ENCODE results near the gene DCUN1D3. TPM values are rescaled to one million over a fixed set of nuclear protein-coding genes. Genes with fewer than 3 reads are reported as not detected.

Gene DCUN1D3
- total RNA-seq, 1 experiment from 2014 or later = 10.5 TPM

GRCh38 chr16:20920091-20920490, 19.9 kb upstream of the DCUN1D3 start:
- Histone ChIP-seq H3K79me2 (ENCODE audit: low read length) (no peaks in the 10 kb centered on the region), H3K4me2 (ENCODE audit: low read length) (no peak overlapping the region), H3K9ac (ENCODE audit: low read length) (no peak overlapping the region), H3K27me3 (ENCODE audit: low read length) (no peaks in the 10 kb centered on the region), H3K9me3 (ENCODE audit: low read length) (no peaks in the 10 kb centered on the region), H3K27ac (ENCODE audit: low read length) (no peak overlapping the region), H2AFZ (ENCODE audit: low read length) (no peak overlapping the region), H3K4me3 (ENCODE audit: low read length) (no peak overlapping the region), H3K36me3 (ENCODE audit: low read depth, low read length) (no peaks in the 10 kb centered on the region), H4K20me1 (ENCODE audit: low read length) (no peaks in the 10 kb centered on the region), H3F3A (ENCODE audit: low read length, unreplicated experiment) (no peaks in the 10 kb centered on the region), H3K9me2 (replicated peaks; ENCODE audit: low read length) (no peaks in the 10 kb centered on the region), H3K4me1 (ENCODE audit: insufficient read depth, low read length) (no peaks in the 10 kb centered on the region)
- POLR2A ChIA-PET (ENCODE audit: unreplicated experiment) = no interaction called here
- intact Hi-C loops (cut with micrococcal nuclease) = no loop called here
- DNase-seq = no peak
- BruUV-seq (replicated peaks) = no TSS peak
- CTCF ChIA-PET = no interaction called here
- no peak for ATAC-seq
- TF ChIP-seq EZH2phosphoT487 (IDR thresholded peaks at IDR 0.05; ENCODE audit: borderline replicate concordance, low read length) = no peak
- TF ChIP-seq EZH2 (IDR thresholded peaks at IDR 0.05; ENCODE audit: low read length, unreplicated experiment) = no peak
- TF ChIP-seq, protein P1, sequence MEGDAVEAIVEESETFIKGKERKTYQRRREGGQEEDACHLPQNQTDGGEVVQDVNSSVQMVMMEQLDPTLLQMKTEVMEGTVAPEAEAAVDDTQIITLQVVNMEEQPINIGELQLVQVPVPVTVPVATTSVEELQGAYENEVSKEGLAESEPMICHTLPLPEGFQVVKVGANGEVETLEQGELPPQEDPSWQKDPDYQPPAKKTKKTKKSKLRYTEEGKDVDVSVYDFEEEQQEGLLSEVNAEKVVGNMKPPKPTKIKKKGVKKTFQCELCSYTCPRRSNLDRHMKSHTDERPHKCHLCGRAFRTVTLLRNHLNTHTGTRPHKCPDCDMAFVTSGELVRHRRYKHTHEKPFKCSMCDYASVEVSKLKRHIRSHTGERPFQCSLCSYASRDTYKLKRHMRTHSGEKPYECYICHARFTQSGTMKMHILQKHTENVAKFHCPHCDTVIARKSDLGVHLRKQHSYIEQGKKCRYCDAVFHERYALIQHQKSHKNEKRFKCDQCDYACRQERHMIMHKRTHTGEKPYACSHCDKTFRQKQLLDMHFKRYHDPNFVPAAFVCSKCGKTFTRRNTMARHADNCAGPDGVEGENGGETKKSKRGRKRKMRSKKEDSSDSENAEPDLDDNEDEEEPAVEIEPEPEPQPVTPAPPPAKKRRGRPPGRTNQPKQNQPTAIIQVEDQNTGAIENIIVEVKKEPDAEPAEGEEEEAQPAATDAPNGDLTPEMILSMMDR (conservative IDR thresholded peaks at IDR 0.05; ENCODE audit: low read depth, low read length) = no peak

DNA sequence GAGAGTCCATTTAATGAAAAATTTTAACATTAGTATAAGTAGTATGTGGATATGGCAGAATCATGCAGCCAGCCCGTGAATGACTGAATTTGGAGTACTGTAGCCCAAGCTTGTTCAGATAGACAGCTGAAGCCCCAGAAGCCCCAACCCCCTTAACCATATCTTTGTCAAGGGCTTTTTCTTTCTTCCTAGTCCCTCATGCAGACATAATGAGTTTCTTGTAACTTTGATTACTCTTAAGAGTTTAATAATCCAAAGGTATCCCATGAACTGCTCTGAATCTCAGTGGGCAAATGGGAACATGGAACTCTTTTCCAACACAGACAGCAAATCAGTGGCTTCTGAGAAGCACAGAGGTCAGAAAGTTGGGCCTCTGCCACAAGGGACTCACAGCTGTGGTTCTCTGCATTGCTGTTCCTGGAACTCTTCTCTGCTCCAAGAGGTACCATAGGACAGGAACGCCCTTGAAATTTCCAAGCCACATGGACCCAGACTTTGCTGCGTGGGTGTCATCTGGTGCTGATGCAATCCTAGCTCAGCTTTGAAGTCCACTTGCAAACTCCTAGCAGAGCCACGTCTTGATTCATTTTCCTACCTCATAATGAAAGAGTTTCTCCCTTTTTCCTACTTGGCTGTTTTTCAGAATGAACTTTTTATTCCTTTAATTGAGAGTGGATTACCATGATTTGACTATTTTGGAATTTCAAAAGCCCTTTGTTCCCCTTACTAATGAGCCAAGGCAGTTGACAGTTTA, 18.5 kb upstream of the DCUN1D3 start:
- ATAC-seq (no peak), DNase-seq (no peak)
- Histone ChIP-seq H3K9ac (ENCODE audit: low read length) (no peak overlapping the region), H3K9me2 (replicated peaks; ENCODE audit: low read length) (no peaks in the 10 kb centered on the region), H3K9me3 (ENCODE audit: low read length) (no peaks in the 10 kb centered on the region), H3K27me3 (ENCODE audit: low read length) (no peaks in the 10 kb centered on the region), H3K4me3 (ENCODE audit: low read length) (no peak overlapping the region), H3K27ac (ENCODE audit: low read length) (no peak overlapping the region), H3K4me1 (ENCODE audit: insufficient read depth, low read length) (peaks cover 5% of the 10 kb centered on the region), H4K20me1 (ENCODE audit: low read length) (no peaks in the 10 kb centered on the region), H3K36me3 (ENCODE audit: low read depth, low read length) (no peaks in the 10 kb centered on the region), H2AFZ (ENCODE audit: low read length) (no peak overlapping the region), H3K79me2 (ENCODE audit: low read length) (peaks cover 5% of the 10 kb centered on the region; the same call in 1 of the 2 replicates), H3K4me2 (ENCODE audit: low read length) (no peak overlapping the region), H3F3A (ENCODE audit: low read length, unreplicated experiment) (no peaks in the 10 kb centered on the region)
- ChIA-PET CTCF (no interaction called here), POLR2A (ENCODE audit: unreplicated experiment) (no interaction called here)
- no TSS peak for BruUV-seq (replicated peaks)
- TF ChIP-seq EZH2 (IDR thresholded peaks at IDR 0.05; ENCODE audit: low read length, unreplicated experiment) (no peak), EZH2phosphoT487 (IDR thresholded peaks at IDR 0.05; ENCODE audit: borderline replicate concordance, low read length) (no peak)
- TF ChIP-seq, protein P1 (conservative IDR thresholded peaks at IDR 0.05; ENCODE audit: low read depth, low read length) = no peak
- intact Hi-C loops (cut with micrococcal nuclease) = no loop called here

DNA sequence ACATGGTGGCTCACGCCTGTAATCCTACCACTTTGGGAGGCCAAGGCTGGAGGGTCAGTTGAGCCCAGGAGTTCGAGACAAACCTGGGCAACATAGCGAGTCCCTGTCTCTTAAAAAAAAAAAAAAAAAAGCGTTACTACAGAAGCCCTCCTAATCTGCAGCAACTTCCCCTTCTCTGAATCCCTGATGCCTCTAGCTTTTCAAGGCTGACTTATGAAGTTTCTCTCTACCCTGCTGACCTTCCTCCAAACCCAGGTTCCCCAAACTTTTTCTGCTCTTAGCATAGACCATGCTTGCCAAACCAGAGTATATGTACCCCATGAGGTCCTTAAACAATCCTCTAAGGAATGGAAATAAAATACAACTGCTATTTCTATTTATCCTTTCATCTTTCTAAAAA, 16.8 kb upstream of the DCUN1D3 start:
- no TSS peak for BruUV-seq (replicated peaks)
- H3K36me3 ChIP-seq (ENCODE audit: low read depth, low read length) = no peaks in the 10 kb centered on the region
- intact Hi-C loops (cut with micrococcal nuclease) = no loop called here
- peaks cover 5% of the 10 kb centered on the region; the same call in 1 of the 2 replicates for H3K79me2 ChIP-seq (ENCODE audit: low read length)
- no peak overlapping the region for H3K27ac ChIP-seq (ENCODE audit: low read length)
- no peak overlapping the region for H2AFZ ChIP-seq (ENCODE audit: low read length)
- TF ChIP-seq EZH2phosphoT487 (IDR thresholded peaks at IDR 0.05; ENCODE audit: borderline replicate concordance, low read length) (no peak), EZH2 (IDR thresholded peaks at IDR 0.05; ENCODE audit: low read length, unreplicated experiment) (no peak)
- TF ChIP-seq, protein P1 (conservative IDR thresholded peaks at IDR 0.05; ENCODE audit: low read depth, low read length) = no peak
- H3K9me2 ChIP-seq (replicated peaks; ENCODE audit: low read length) = no peaks in the 10 kb centered on the region
- H3K9me3 ChIP-seq (ENCODE audit: low read length) = no peaks in the 10 kb centered on the region
- H3K27me3 ChIP-seq (ENCODE audit: low read length) = no peaks in the 10 kb centered on the region
- POLR2A ChIA-PET (ENCODE audit: unreplicated experiment) = no interaction called here
- H3K4me1 ChIP-seq (ENCODE audit: insufficient read depth, low read length) = peaks cover 20% of the 10 kb centered on the region
- CTCF ChIA-PET = no interaction called here
- no peak overlapping the region for H3K9ac ChIP-seq (ENCODE audit: low read length)
- ATAC-seq (no peak), DNase-seq (no peak)
- no peaks in the 10 kb centered on the region for H4K20me1 ChIP-seq (ENCODE audit: low read length)
- no peak overlapping the region for H3K4me3 ChIP-seq (ENCODE audit: low read length)
- no peaks in the 10 kb centered on the region for H3F3A ChIP-seq (ENCODE audit: low read length, unreplicated experiment)
- H3K4me2 ChIP-seq (ENCODE audit: low read length) = no peak overlapping the region

Measured in PC-3 (cell line).